NCI-H345 treated with DMSO at 0.1 percent for 48 hours (cell line): ENCODE results near the gene CASTOR1.
A peak's percentile ranks its signal among the peaks of the same experiment; 100 is the strongest.

Experiments used
- DNase-seq: peaks from one replicate; lab custom pipeline; 2025; ENCODE audit not compliant: unreplicated experiment; lab: John Stamatoyannopoulos, UW

CASTOR1 gene

GRCh38 chr22:30266445-30267381 is 22.6 kb downstream of the CASTOR1 start, which contains the start of gene OSM:
Gene OSM (minus strand): TSS chr22:30266851. CDS start chr22:30266799, 52 bp downstream.
- DNase-seq = no peak

GRCh38 chr22:30265823-30266444 is 23.4 kb downstream of the CASTOR1 start:
- no peak for DNase-seq

- no peak for DNase-seq
Observed at GRCh38 chr22:30265131-30265720, 24.1 kb downstream of the CASTOR1 start.

- no peak for DNase-seq
Observed at GRCh38 chr22:30263883-30264282, 25.4 kb downstream of the CASTOR1 start.

- DNase-seq = peak; percentile 13
Observed at GRCh38 chr22:30262917-30263741, 26.2 kb downstream of the CASTOR1 start.

- DNase-seq = no peak
Observed at GRCh38 chr22:30262112-30262511, 27.2 kb downstream of the CASTOR1 start.

DNA sequence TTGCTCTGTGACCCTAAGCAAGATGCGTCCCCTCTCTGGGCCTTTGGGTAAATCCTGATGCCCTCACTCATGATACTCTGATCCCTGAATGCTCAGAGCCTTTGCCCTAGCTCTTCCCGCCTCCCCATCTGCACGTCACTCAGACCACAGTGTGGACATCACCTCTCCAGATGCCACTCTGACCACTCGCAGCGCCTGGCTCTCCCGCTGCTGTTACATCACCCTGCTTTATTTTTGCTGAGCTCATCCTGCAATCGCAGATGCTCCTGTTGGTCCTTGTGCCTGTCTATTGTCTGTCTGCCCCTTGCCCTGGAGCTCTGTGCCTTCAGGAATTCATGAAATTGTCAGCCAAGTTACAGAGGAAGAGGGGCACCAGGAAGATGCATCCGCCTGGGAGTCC is 28.2 kb downstream of the CASTOR1 start:
- no peak for DNase-seq

DNA sequence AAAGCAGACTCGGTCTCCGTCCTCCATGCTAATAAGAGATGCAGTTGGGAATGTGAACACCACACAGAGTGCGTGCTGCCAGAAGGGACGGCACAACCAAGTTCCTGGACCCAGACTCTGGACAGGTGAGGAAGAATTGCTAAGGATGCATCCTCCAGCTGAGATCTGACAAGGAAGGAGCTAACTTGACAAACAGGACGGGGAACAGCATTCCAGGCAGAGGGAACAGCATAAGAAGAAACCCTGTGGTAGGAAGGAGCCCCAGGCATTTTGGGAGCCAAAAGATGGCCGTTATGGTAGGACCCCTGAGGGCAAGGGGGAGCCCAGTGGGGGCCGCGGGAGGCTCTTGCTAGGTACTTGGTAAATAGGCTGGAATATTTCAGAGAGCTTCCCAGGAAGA is 28.6 kb downstream of the CASTOR1 start:
- DNase-seq = no peak

- no peak for DNase-seq
Observed at GRCh38 chr22:30260276-30260675, 29.0 kb downstream of the CASTOR1 start.

GRCh38 chr22:30254314-30254713 is 35.0 kb downstream of the CASTOR1 start:
- no peak for DNase-seq

DNA sequence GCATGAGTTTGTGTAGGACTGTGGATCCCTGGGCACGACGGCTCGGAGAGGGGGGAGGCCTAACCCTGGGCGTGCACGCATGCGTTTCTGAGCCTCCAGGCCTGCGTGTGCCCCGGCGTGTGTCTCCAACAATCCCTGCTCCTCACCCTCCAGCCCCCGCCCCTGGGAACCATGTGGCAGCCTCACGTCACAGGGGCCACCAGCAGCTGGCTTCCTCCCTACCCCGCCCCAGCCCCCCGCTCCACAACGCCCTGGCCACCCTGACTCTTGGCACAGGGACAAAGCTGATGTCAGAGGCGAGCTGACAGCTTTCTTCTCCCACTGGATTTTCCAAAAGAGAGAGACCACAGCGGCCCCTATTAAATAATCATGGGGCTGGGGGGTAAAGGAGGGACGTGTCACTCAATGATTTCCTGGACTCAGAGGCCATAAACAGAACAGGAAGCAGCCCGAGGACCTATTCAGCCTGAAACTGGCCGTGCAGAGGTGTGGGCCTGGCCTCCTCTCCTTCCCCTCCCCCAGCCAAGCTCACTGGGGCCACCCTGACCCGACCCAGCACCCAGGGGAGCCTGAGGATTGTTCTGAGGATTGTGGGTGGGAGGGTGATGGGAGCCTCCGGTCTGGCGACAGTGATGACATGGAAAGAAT is 36.0 kb downstream of the CASTOR1 start:
- DNase-seq = no peak

- DNase-seq = no peak
Observed at GRCh38 chr22:30252411-30253204, 36.7 kb downstream of the CASTOR1 start.

GRCh38 chr22:30251711-30252110 is 37.6 kb downstream of the CASTOR1 start:
- no peak for DNase-seq

GRCh38 chr22:30250661-30251267 is 38.5 kb downstream of the CASTOR1 start:
- DNase-seq = no peak

GRCh38 chr22:30250039-30250565 is 39.2 kb downstream of the CASTOR1 start:
- no peak for DNase-seq

DNA sequence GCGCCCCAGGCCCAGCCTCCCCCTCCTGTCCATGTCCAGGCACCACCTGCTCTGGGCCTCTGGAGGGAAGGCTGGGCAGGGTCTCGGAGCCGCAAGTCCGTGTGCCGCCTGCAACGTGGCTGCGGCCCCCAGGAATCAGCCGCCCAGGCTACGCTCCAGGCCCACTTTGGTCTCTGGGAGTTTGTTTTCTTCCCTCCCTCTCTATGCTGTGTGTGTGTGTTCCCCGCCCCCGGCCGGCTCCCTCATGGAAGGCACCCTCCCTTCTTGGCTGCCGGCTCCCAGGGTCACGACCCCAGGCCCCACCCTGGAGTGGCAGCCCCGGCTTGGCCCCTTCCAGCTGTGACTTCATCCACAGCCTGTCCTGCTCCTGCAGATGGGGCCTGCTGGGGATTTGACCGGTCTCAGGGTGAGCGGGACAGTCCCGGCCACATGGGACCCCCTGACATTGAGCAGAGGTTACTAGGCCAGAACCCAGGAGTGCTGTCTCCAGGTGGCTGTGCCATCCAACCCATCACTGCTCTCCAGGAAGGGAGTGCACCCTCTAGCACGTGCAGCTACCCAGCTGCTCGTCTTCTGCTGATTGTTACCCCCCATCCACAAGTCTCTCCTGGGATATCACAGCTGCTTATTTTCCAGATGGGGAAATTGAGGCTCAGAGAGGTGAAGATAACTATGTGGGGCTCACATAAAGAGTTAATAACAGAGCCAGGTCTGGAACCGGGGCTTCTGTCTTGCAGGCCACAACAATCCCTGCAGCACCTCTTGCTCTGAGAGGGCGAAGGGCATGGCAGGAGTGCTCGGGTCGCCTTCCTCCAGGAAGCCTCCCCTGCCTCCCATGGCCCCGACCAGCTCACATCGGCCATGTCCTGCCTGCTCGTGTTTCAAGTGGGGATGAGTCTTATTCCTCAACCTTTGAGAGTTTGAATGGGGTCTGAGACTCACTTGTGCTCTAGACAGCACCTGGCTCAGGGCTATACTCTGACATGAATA is 40.0 kb downstream of the CASTOR1 start:
- no peak for DNase-seq

- no peak for DNase-seq
Observed at GRCh38 chr22:30248484-30248883, 40.8 kb downstream of the CASTOR1 start.

- no peak for DNase-seq
Observed at GRCh38 chr22:30247974-30248373, 41.3 kb downstream of the CASTOR1 start.
